K562 (cell line): ENCODE measurements around the gene TP53BP2. TPM values are rescaled to one million over a fixed set of nuclear protein-coding genes. Genes with fewer than 3 reads are reported as not detected.

Experiments
- ASH1L ChIP-seq: fragments of 450-650 bp; IDR thresholded peaks from 2 replicates; pipeline ENCODE4 v1.6.1; 2018; ENCODE audit warnings: borderline replicate concordance, mild to moderate bottlenecking, low read depth; ENCODE audit not compliant: partially characterized antibody
- C11orf30 ChIP-seq: fragments of 450-650 bp; IDR thresholded peaks from 2 replicates; pipeline ENCODE4 v1.6.1; 2016; ENCODE audit warnings: low read depth, mild to moderate bottlenecking
- CBX3 ChIP-seq, 2 experiments: IDR thresholded peaks; 1 replicate in 1 of 2; 2 replicates in 1 of 2; pipeline ENCODE4 v1.6.1; 2012; ENCODE audit warnings: inconsistent platforms in 2 of 2, low read length in 2 of 2, borderline replicate concordance in 1 of 2, control low read depth in 1 of 2
- GABPA ChIP-seq: fragments of 200-800 bp; sonication (Bioruptor generic); conservative IDR thresholded peaks from 2 replicates; pipeline ENCODE4 v1.6.1; 2016; ENCODE audit warnings: low read depth, missing genetic modification characterization, missing compliant biosample characterization
- HMG20B ChIP-seq: fragments of 250-450 bp; sonication (Bioruptor Pico); IDR thresholded peaks from 2 replicates; pipeline ENCODE4 v1.5.0; 2021; ENCODE audit warnings: mild to moderate bottlenecking
- HSF4 ChIP-seq: fragments of 250-450 bp; sonication (Bioruptor Pico); IDR thresholded peaks from 2 replicates; pipeline ENCODE4 v2.1.2; 2022; ENCODE audit warnings: mild to moderate bottlenecking, moderate library complexity, borderline replicate concordance
- JUND ChIP-seq, 2 experiments: IDR thresholded peaks; 2 replicates in 1 of 2; 3 replicates in 1 of 2; pipeline ENCODE4 v1.6.1; 2011; ENCODE audit warnings: borderline replicate concordance in 2 of 2, low read depth in 2 of 2, low read length in 2 of 2, improper control_type of control experiment in 1 of 2, missing biosample characterization in 1 of 2, missing genetic modification characterization in 1 of 2, missing genetic modification reagents in 1 of 2
- KLF1 ChIP-seq: fragments of 450-650 bp; IDR thresholded peaks from 2 replicates; pipeline ENCODE4 v1.6.1; 2016; ENCODE audit warnings: missing genetic modification characterization, missing compliant biosample characterization
- NBN ChIP-seq: fragments of 450-650 bp; IDR thresholded peaks from 2 replicates; pipeline ENCODE4 v1.6.1; 2016; ENCODE audit warnings: low read depth, mild to moderate bottlenecking
- TARDBP ChIP-seq: fragments of 450-650 bp; IDR thresholded peaks from 2 replicates; pipeline ENCODE4 v1.6.1; 2016
- TCF7 ChIP-seq: sonication (generic); IDR thresholded peaks from 2 replicates; pipeline ENCODE4 v1.6.1; 2016; ENCODE audit warnings: antibody characterized with exemption, borderline replicate concordance
- TOE1 ChIP-seq, 2 experiments: fragments of 450-650 bp in 1 of 2; sonication (generic) in 1 of 2; formaldehyde crosslinking in 1 of 2; IDR thresholded peaks; 2 replicates each; pipeline versions ENCODE4 v1.7.1 to v1.8.0; 2016 to 2022; ENCODE audit warnings: borderline replicate concordance in 2 of 2, mild to moderate bottlenecking in 2 of 2, antibody characterized with exemption in 1 of 2, inconsistent platforms in 1 of 2, low read depth in 1 of 2, missing genetic modification reagents in 1 of 2, moderate library complexity in 1 of 2
- ZBTB17 ChIP-seq: fragments of 450-650 bp; formaldehyde crosslinking; IDR thresholded peaks from 2 replicates; pipeline ENCODE4 v1.4.0; 2020; ENCODE audit warnings: mild to moderate bottlenecking
- ZBTB33 ChIP-seq: sonication (generic); formaldehyde crosslinking; IDR thresholded peaks from 2 replicates; pipeline ENCODE4 v1.8.1; 2023; ENCODE audit warnings: mild to moderate bottlenecking, missing genetic modification reagents
- ZKSCAN8 ChIP-seq: fragments of 200-800 bp; sonication (Bioruptor generic); IDR thresholded peaks from 2 replicates; pipeline ENCODE4 v1.6.1; 2016; ENCODE audit warnings: missing genetic modification characterization, missing compliant biosample characterization
- ZNF121 ChIP-seq: sonication (generic); formaldehyde crosslinking; conservative IDR thresholded peaks from 2 replicates; pipeline ENCODE4 v1.8.0; 2022; ENCODE audit warnings: missing genetic modification reagents
- ZNF316 ChIP-seq: fragments of 450-650 bp; IDR thresholded peaks from 2 replicates; pipeline ENCODE4 v1.6.1; 2016
- ZNF347 ChIP-seq: fragments of 450-650 bp; formaldehyde crosslinking; IDR thresholded peaks from 2 replicates; pipeline ENCODE4 v1.4.0; 2020; ENCODE audit warnings: low read depth, mild to moderate bottlenecking, moderate library complexity
- ZNF707 ChIP-seq: fragments of 250-450 bp; sonication (Bioruptor Pico); conservative IDR thresholded peaks from 2 replicates; pipeline ENCODE4 v1.8.0; 2022; ENCODE audit warnings: inconsistent platforms, mild to moderate bottlenecking, moderate library complexity
- polyA plus RNA-seq, 8 experiments: library from polyadenylated mRNA; depleted of rRNA in 4 of 8; stranded (reverse) in 5 of 8; unstranded in 3 of 8; fragments of >200 nt; fragmentation: Nextera tagmentation in 2 of 8; fragmentation: Illumina TruSeq in 1 of 8; extraction: Ambion mirVana in 2 of 8; extraction: Trizol in 1 of 8; gene quantifications; 2 replicates each; pipeline versions ENCODE4 v1.2.1 to v1.2.3, GENCODE V29; 2011 to 2014; ENCODE audit warnings: inconsistent platforms in 1 of 8, missing spikeins in 1 of 8
- total RNA-seq, 7 experiments: library from RNA; depleted of rRNA in 6 of 7; stranded (reverse); fragments of >200 nt in 6 of 7; fragmentation: Illumina TruSeq in 2 of 7; extraction: Trizol in 2 of 7; gene quantifications; 2 replicates each; pipeline versions ENCODE4 v1.2.1 to v1.2.3, GENCODE V29; 2011 to 2021; ENCODE audit warnings: low replicate concordance in 1 of 7
- TF ChIP-seq, protein P1 (sequence below): sonication (generic); formaldehyde crosslinking; IDR thresholded peaks from 2 replicates; pipeline ENCODE4 v1.8.1; 2023; ENCODE audit warnings: mild to moderate bottlenecking, missing genetic modification reagents, moderate library complexity
- TF ChIP-seq, protein P2 (sequence below): sonication (generic); formaldehyde crosslinking; IDR thresholded peaks from 2 replicates; pipeline ENCODE4 v1.8.1; 2022; ENCODE audit warnings: missing genetic modification reagents

The TP53BP2 gene
- total and polyA plus RNA-seq, 9 of the 15 experiments (the other 6 are each of a cell fraction or from before 2014, with no cell fraction given), result 17.0 to 69.6 (median 40.1) TPM

GRCh38 chr1:223827193-223827663, 18.5 kb downstream of the TP53BP2 start (continued):
- TF ChIP-seq ZBTB33 (CRISPR knock-in tag) (no peak), CBX3 (IDR thresholded peaks at IDR 0.05; ENCODE audit: borderline replicate concordance in 1 of 2, low read length in 2 of 2) (peak in 1 of 2 experiments; percentile 25; a peak in 1 of 3 replicates), ZNF121 (CRISPR knock-in tag) (no peak), ZNF347 (CRISPR knock-in tag) (no peak), ZNF707 (no peak), ZBTB17 (CRISPR knock-in tag) (no peak), TARDBP (no peak), ASH1L (no peak), ZNF316 (peak; percentile 18; the same call in 1 of the 2 replicates), HSF4 (CRISPR knock-in tag) (no peak), JUND (IDR thresholded peaks at IDR 0.05; ENCODE audit: borderline replicate concordance, low read depth, low read length) (peak; percentile 78), JUND (tag; IDR thresholded peaks at IDR 0.05; ENCODE audit: borderline replicate concordance, low read depth, low read length) (peak; percentile 66; the same call in 2 of the 3 replicates), C11orf30 (no peak), KLF1 (tag) (no peak), TCF7 (no peak), ZKSCAN8 (no peak), GABPA (tag) (0 out of 2 replicates have a peak, but pooled peaks have one; percentile 3), TOE1 (IDR thresholded peaks at IDR 0.05; ENCODE audit: borderline replicate concordance) (no peak), TOE1 (CRISPR knock-in tag; IDR thresholded peaks at IDR 0.05; ENCODE audit: borderline replicate concordance, low read depth) (no peak), HMG20B (no peak), NBN (no peak)
- TF ChIP-seq, protein P1, sequence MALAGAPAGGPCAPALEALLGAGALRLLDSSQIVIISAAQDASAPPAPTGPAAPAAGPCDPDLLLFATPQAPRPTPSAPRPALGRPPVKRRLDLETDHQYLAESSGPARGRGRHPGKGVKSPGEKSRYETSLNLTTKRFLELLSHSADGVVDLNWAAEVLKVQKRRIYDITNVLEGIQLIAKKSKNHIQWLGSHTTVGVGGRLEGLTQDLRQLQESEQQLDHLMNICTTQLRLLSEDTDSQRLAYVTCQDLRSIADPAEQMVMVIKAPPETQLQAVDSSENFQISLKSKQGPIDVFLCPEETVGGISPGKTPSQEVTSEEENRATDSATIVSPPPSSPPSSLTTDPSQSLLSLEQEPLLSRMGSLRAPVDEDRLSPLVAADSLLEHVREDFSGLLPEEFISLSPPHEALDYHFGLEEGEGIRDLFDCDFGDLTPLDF, result no peak
- TF ChIP-seq, protein P2, sequence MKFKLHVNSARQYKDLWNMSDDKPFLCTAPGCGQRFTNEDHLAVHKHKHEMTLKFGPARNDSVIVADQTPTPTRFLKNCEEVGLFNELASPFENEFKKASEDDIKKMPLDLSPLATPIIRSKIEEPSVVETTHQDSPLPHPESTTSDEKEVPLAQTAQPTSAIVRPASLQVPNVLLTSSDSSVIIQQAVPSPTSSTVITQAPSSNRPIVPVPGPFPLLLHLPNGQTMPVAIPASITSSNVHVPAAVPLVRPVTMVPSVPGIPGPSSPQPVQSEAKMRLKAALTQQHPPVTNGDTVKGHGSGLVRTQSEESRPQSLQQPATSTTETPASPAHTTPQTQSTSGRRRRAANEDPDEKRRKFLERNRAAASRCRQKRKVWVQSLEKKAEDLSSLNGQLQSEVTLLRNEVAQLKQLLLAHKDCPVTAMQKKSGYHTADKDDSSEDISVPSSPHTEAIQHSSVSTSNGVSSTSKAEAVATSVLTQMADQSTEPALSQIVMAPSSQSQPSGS (CRISPR knock-in tag), result no peak
